Placental pericyte (primary cell): ENCODE data around the gene CS. TPM values are rescaled to one million over a fixed set of nuclear protein-coding genes. Genes with fewer than 3 reads are reported as not detected.

Source experiments
- total RNA-seq: library from RNA; depleted of rRNA; stranded (reverse); fragments of >200 nt; gene quantifications from 2 replicates; pipeline ENCODE4 v1.2.3, GENCODE V29; 2012

CS gene
- total RNA-seq = 83.4 and 160 TPM in 2 replicates

GRCh38 chr12:56299853-56300643 lies at the start of gene CS:
Gene CS (minus strand): TSS chr12:56300330. CDS start chr12:56300201, 129 bp downstream.

GRCh38 chr12:56338308-56339157 lies 38.4 kb upstream of the CS start, which contains the start of gene IL23A:
Gene IL23A (plus strand): TSS chr12:56338884. CDS start chr12:56339045, 161 bp downstream.

GRCh38 chr12:56333679-56334489 lies 33.8 kb upstream of the CS start, which contains the start of gene PAN2:
Gene PAN2 (minus strand): TSS chr12:56334000. CDS start chr12:56333094, 906 bp downstream.

GRCh38 chr12:56315622-56316473 lies 15.7 kb upstream of the CS start, which contains the start of gene CNPY2:
Gene CNPY2 (minus strand): TSS chr12:56315988. CDS start chr12:56315217, 771 bp downstream.

GRCh38 chr12:56266693-56267442 lies 33.3 kb downstream of the CS start, which contains the start of gene COQ10A:
Gene COQ10A (plus strand): TSS chr12:56266942. CDS start chr12:56267119, 177 bp downstream.

GRCh38 chr12:56258068-56258819 lies 41.9 kb downstream of the CS start, which contains the start of gene ANKRD52:
Gene ANKRD52 (minus strand): TSS chr12:56258384. CDS start chr12:56258269, 115 bp downstream.

GRCh38 chr12:56229916-56230431 lies 70.2 kb downstream of the CS start, which contains the start of gene SLC39A5:
Gene SLC39A5 (plus strand): TSS chr12:56230051. CDS start chr12:56231275, 1,224 bp downstream.

GRCh38 chr12:56224102-56224701 lies 75.9 kb downstream of the CS start, which contains the start of gene NABP2:
Gene NABP2 (plus strand): TSS chr12:56224342. CDS start chr12:56224857, 515 bp downstream.

GRCh38 chr12:56221757-56222530 lies 78.2 kb downstream of the CS start, which contains the start of gene RNF41:
Gene RNF41 (minus strand): TSS chr12:56221922. CDS start chr12:56214047, 7,875 bp downstream.

Other genes starting within 250 kb of the CS start
- under 0.01 and 0.22 TPM in 2 replicates for gene ERBB3, start 220.2 kb downstream of the CS start, total RNA-seq
- 136 and 194 TPM in 2 replicates for gene PA2G4, start 195.8 kb downstream of the CS start, total RNA-seq
- gene RPL41, start 183.7 kb downstream of the CS start, total RNA-seq = 918 and 4,761 TPM in 2 replicates
- 5.0 and 7.4 TPM in 2 replicates for gene ZC3H10, start 182.1 kb downstream of the CS start, total RNA-seq
- gene ESYT1, start 172.1 kb downstream of the CS start, total RNA-seq = 334 and 363 TPM in 2 replicates
- 39.5 and 81.2 TPM in 2 replicates for gene MYL6B, start 147.7 kb downstream of the CS start, total RNA-seq
- 1,095 and 1,312 TPM in 2 replicates for gene MYL6, start 142.0 kb downstream of the CS start, total RNA-seq
- 45.4 and 50.1 TPM in 2 replicates for gene SMARCC2, start 110.8 kb downstream of the CS start, total RNA-seq
- 104 and 236 TPM in 2 replicates for gene RNF41, start 78.4 kb downstream of the CS start, total RNA-seq
- 26.3 and 42.1 TPM in 2 replicates for gene NABP2, start 76.0 kb downstream of the CS start, total RNA-seq
- gene SLC39A5, start 70.3 kb downstream of the CS start, total RNA-seq = not detected in 2 replicates
- gene ANKRD52, start 41.9 kb downstream of the CS start, total RNA-seq = 21.2 and 39.4 TPM in 2 replicates
- 10.3 and 14.9 TPM in 2 replicates for gene COQ10A, start 33.4 kb downstream of the CS start, total RNA-seq
- gene CNPY2, start 15.7 kb upstream of the CS start, total RNA-seq = 84.8 and 105 TPM in 2 replicates
- 13.6 and 20.6 TPM in 2 replicates for gene PAN2, start 33.7 kb upstream of the CS start, total RNA-seq
- not detected in 2 replicates for gene IL23A, start 38.6 kb upstream of the CS start, total RNA-seq
- 271 and 396 TPM in 2 replicates for gene STAT2, start 59.8 kb upstream of the CS start, total RNA-seq
- not detected in 2 replicates for gene APOF, start 62.5 kb upstream of the CS start, total RNA-seq
- gene TIMELESS, start 149.1 kb upstream of the CS start, total RNA-seq = 2.0 and 21.9 TPM in 2 replicates
- gene MIP, start 154.3 kb upstream of the CS start, total RNA-seq = not detected in 2 replicates
- 1.8 and 2.7 TPM in 2 replicates for gene SPRYD4, start 168.2 kb upstream of the CS start, total RNA-seq
- not detected in 2 replicates for gene GLS2, start 187.8 kb upstream of the CS start, total RNA-seq
- gene RBMS2, start 221.5 kb upstream of the CS start, total RNA-seq = 13.8 and 39.8 TPM in 2 replicates